Measurements from ENCODE around the gene FAM83B. TPM values are rescaled to one million over a fixed set of nuclear protein-coding genes. Genes with fewer than 3 reads are reported as not detected.

FAM83B gene
- total RNA-seq, 1 experiment from 2014 or later: 5.7 TPM

DNA sequence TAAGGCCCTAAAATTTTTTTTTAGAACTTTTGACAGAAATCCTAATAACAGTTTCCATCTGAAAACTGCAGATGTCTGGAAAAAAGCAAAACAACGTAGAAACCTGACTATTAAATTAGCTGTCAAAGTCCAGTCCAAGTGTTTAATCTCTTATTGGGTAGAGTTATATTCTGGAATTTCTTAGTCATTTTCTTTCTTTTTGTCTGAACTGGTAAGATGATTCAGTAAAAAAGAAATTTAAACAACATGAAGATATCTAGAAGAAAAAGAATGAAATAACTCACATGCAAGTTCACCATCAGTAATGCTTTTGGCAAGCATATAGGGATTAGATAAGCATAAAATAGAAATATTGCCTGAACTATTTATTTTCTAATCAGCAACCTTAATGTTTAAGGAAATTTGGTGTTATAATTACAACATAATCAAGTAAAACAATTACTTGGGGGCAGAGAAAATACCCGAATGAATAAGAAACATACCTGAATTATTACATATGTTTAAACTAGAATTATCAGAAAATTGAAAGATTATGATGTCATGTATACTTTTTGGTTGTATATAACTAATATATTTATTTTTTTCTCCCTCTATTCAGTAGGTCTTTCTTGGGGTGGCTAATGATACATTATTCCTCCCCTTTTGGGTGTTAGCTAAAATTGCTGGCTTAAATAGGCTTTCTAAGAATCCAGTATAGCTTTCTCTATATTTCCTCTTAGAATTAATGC lies 51.1 kb downstream of the FAM83B start:
- WGBS (ENCODE audit: extremely low coverage, insufficient read length, low lambda C conversion rate): no CpG with 5 or more reads among the region's 2 CpGs
- no peak overlapping the region for H4K8ac ChIP-seq (replicated peaks; ENCODE audit: insufficient read length, low read depth, low read length)
- H2BK5ac ChIP-seq (ENCODE audit: insufficient read length, low read length): no peak overlapping the region
- no peak overlapping the region for H2BK15ac ChIP-seq (ENCODE audit: low read depth, low read length)
- H3K4ac ChIP-seq (ENCODE audit: low read depth, low read length): no peak overlapping the region
- no peak overlapping the region for H4K91ac ChIP-seq (ENCODE audit: insufficient read length, low read depth, low read length)
- H2AFZ ChIP-seq (ENCODE audit: low read length): no peak overlapping the region
- H3T11ph ChIP-seq (ENCODE audit: low read length): no peak overlapping the region
- no peak for TF ChIP-seq CTCF (conservative IDR thresholded peaks at IDR 0.05)
- H4K5ac ChIP-seq (ENCODE audit: insufficient read length, low read depth, low read length): no peak overlapping the region
- no peak overlapping the region for H3K23ac ChIP-seq (ENCODE audit: insufficient read length, low read depth, low read length)
- H3K4me1 ChIP-seq (ENCODE audit: insufficient read depth, low read length): no peaks in the 10 kb centered on the region
- H3K9ac ChIP-seq (ENCODE audit: extremely low read depth, insufficient read length, low read length): no peak overlapping the region
- no peaks in the 10 kb centered on the region for H3K9me3 ChIP-seq (ENCODE audit: control insufficient read depth, low read depth, low read length)
- no peaks in the 10 kb centered on the region for H3K23me2 ChIP-seq (ENCODE audit: insufficient read length, low read depth, low read length, poor library complexity, severe bottlenecking)
- H3K27me3 Mint-ChIP-seq (ENCODE audit: low read depth): no peaks in the 10 kb centered on the region
- no peaks in the 10 kb centered on the region for H4K20me1 ChIP-seq (ENCODE audit: control insufficient read depth, insufficient read depth, insufficient read length)
- no peak overlapping the region for H3K18ac ChIP-seq (ENCODE audit: insufficient read length, low read depth, low read length)
- no peak overlapping the region for H3K4me3 Mint-ChIP-seq
- H2BK12ac ChIP-seq (ENCODE audit: insufficient read length, low read depth, low read length): no peak overlapping the region
- no peak overlapping the region for H2BK20ac ChIP-seq (ENCODE audit: low read depth, low read length, poor library complexity, severe bottlenecking)
- DNase-seq: no peak
- no peak overlapping the region for H3K14ac ChIP-seq (ENCODE audit: insufficient read depth, low read length)
- no peaks in the 10 kb centered on the region for H3K36me3 Mint-ChIP-seq (ENCODE audit: insufficient read depth in 1 of 3, low read depth in 3 of 3)
- H2BK120ac ChIP-seq (ENCODE audit: low read depth, low read length, poor library complexity, severe bottlenecking): no peak overlapping the region
- H3K27ac Mint-ChIP-seq: no peak overlapping the region
- no peak overlapping the region for H3K56ac ChIP-seq (ENCODE audit: insufficient read length, low read depth, low read length)
- no peak overlapping the region for H2AK5ac ChIP-seq (ENCODE audit: insufficient read length, low read length)
- H3K27me3 ChIP-seq (ENCODE audit: insufficient read depth, low read length): no peaks in the 10 kb centered on the region
- H3K79me2 ChIP-seq (ENCODE audit: insufficient read depth, low read length): no peaks in the 10 kb centered on the region
- peaks cover 11 to 16% of the 10 kb centered on the region in 2 experiments for H3K4me1 Mint-ChIP-seq
- no peaks in the 10 kb centered on the region for H3K79me1 ChIP-seq (ENCODE audit: insufficient read depth, low read depth, low read length, poor library complexity, severe bottlenecking)
- no peak overlapping the region for H3K27ac ChIP-seq (ENCODE audit: insufficient read length, low read depth, low read length)
- H3K4me2 ChIP-seq (ENCODE audit: insufficient read depth, insufficient read length, low read length): no peak overlapping the region
- no peaks in the 10 kb centered on the region for H3K9me3 Mint-ChIP-seq

All from H9 (cell line).